NCI-H187 treated with DMSO at 0.1 percent for 48 hours (cell line): Measurements from ENCODE around the gene ZSWIM6.

Source experiments
- DNase-seq: peaks from one replicate; lab custom pipeline; 2025; lab: John Stamatoyannopoulos, UW

ZSWIM6 gene

GRCh38 chr5:61307191-61307590, 24.9 kb upstream of the ZSWIM6 start:
- no peak for DNase-seq

- DNase-seq = no peak
Measured at GRCh38 chr5:61307611-61308010, 24.4 kb upstream of the ZSWIM6 start.

GRCh38 chr5:61308712-61309111, 23.3 kb upstream of the ZSWIM6 start:
- no peak for DNase-seq

DNA sequence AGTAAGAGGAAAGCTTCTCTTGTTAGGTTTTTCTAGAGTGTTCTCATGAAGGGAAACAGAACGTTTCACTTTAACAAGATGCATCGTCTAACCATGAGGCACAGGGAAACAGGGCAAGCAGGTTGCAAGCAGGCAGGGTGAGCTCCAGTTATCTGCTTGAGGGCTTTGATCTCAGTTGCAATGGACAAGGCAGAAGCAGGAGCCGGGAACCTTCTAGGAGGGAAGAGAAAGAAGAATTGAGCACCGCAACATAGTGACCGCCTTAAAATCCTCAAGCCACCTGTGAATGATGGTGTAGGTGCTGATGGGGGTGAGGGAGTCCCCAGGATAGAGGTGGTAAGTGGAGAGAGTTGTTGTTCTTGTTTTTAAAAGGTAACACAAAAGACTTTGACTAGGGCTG, 22.9 kb upstream of the ZSWIM6 start:
- DNase-seq = no peak

DNA sequence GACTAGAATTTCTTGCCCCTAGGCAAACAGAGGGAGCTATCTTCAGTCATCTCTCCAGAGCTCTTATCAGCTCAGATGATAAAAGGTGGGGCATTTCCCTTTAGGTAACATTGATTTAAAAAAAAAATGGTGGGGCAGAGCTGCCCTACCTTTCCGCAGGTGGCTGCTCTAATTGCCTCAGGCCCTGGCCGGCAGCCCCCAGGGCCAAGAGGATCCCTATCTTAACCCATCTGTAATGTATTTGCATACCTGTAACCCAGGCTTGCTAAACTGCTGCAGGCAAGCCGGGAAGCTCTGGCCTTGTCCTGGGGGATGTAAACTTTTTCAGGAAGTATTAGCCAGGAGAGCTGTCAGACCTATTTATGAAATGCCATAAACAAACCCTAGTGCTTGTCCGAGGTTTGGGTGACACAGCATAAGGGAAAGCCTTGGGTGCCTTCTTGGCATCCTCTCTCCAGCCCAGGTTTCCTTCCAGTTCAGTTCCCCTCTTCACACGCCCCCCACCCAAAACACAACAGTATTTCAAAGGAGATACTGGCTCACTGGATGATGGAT, 20.9 kb upstream of the ZSWIM6 start:
- no peak for DNase-seq

DNA sequence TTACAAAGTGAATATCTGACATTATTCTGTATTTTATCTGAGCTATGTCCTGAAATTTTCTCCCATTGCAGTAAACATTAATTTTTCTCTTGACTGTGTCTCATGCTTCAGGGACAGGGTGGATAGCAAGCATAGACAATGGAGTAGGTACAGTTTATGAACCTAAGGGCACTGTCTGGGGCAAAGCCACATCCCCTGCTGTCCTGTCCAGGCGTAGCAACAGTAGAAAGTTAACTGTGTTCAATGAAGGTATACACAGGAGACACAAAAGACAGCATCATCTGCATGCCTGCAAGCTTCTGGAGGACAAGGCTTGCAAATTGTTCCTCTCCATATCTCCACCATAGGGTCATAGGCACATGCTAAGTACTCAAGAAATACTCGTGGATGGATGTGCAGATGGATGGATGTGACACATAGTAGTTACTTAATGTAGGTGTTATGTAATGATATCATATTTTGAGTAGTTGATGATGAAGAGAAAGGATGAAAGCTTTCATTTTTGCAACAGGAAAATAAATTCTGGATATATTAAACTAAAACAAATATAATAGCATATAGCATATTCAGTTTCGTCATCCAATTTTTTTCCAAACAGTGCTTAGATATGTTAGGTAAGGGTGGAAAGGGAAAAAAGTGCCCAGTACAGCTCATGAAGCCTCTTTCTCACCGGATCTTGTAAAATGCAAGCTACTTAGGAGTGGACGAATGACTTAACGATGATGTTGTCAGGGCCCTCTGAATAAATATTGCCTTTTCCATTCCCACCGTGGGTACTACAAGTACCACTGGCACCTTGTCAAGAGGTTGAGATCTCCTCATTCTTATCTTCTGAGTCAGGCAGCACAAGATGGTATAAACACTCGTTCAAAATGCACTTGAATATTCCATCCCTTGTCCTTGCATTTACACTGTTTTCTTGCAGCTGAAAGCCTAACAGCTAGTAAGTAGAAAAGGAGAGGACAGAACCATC, 19.9 kb upstream of the ZSWIM6 start:
- no peak for DNase-seq

DNA sequence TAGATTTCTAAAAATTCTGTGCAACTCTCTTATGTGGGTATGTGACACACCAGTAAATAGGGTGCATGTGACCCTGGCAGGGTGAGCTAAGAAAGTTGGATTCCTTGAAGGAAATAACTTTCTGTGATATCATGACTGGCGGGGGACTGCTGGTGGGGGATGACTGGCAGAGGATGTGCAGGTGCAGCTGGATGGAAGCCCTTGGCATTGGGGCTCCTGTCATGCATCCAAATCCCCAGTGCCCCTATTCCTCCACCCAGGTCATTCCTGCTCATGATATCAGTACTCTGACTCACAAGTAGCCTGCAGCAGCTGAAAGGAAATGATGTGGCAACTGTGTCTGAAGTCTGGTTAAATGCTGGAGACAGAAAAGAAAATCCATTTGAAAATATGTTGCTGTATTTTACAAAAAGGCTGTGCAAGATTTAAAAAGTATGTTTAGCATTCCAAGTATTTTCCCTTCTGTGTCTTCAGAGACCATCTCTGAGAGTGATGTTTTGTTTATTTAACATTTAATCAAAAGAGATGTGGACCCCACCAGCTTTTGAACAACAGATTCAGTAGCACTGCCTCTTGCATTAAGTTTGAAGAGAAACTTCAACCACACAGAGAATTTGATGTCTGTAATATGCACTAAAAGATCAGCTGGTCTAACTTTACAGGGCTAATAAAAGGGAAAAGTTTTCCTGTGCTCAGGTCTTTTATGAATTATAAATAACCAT, 17.9 kb upstream of the ZSWIM6 start:
- no peak for DNase-seq

- DNase-seq = no peak
Measured at GRCh38 chr5:61318376-61318775, 13.7 kb upstream of the ZSWIM6 start.

GRCh38 chr5:61319388-61320146, 12.5 kb upstream of the ZSWIM6 start:
- no peak for DNase-seq

GRCh38 chr5:61320860-61321259, 11.2 kb upstream of the ZSWIM6 start:
- DNase-seq = no peak

DNA sequence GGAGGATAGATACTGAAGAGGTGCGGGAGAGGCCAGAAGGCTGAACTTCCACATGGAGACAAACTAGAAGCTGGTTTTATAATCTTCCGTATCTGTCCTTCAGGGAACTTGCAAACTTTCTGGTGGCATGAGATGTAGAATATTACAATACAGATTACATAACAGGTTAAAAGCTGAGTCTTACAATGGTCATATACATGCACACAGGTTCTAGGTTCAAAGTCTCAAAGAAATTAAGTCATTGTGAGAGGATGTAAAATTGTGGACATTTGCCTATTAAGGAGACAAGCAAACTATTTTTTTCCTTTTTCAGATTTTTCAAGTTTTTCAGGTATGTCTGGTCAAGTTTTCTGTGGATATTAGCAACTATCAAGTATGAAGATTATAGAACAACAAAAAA, 10.4 kb upstream of the ZSWIM6 start:
- DNase-seq = no peak

- DNase-seq = no peak
Measured at GRCh38 chr5:61322738-61323725, 9.0 kb upstream of the ZSWIM6 start.

DNA sequence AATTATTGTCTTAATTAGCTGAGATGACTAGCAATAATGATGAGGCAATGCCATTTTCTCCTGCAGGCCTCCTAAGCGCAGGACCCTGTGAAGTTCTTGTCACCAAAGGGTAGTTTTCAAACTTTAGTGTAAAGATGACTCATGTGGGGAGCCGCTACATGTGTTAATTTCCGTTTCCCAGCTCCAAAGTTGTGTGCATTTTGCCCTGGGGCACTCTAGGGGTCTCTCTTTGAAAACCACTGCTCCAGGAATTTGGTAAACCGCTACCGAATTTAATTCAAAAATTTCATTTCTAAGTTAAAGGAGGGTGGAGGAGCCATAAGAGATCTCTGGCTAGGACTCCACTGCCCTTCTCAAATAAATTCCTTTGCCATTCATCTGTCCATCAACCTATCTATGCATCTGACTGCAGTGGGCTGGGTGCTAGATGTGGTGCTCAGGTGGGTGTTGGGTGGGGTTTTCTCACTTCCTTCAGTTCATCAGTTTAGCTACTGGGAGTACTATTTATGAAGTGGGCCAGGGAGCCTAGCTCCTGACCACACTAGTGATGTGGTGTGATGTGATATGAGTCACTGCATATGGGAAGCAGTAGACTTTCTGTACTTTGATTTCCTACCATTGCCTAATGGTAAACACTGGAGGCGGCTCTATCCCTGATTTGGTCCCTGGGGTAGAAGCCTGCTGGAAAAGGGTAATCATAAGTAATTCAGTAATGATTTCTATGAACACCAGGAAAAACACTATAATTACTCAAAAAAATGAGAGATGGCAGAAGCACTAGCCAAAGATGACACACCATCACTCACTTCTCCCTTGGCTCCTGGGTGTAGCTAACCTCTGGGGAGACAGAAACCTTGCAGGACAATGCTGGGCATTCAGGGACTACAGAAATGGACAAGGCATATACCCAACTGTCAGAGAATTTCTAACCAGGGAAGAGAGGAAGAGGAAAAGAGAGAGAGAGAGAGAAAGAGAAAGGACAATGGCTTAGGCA, 4.0 kb upstream of the ZSWIM6 start:
- DNase-seq = no peak

DNA sequence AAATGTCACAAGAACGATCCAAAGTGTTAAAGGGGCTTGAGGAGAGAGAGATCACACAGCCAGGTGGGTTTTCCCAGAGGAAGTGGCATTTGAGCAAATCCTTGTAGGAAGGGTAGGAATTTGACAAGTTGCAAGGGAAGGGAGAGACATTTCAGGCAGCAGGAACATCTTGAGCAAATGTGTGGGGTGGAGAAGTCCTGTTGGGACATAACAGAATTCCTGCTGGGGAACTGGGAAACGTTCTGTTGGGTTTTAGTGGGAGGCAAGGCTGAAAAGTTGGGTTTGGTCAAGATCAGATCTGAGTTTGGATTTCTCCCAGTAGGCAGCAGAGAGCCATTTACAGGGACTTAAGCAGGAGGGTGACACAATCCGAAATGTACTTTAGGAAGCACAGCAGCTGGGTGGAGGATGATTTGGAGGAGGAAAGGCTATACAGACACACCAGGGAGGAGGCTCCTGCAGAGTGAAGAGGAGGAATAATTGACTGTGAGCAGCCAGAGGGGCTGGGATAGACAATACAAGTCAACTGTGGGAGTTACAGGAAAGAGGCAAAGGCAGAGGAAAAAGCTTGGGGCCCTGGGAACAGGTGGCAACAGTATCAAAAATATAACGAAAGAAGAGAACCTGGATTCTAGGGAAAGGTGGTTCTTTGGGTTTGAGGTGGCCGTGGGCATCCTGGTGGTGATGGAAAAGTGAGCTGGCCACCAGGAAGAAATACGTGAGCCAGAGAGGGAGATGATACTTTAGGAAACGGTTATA, 3.1 kb upstream of the ZSWIM6 start:
- DNase-seq = no peak

GRCh38 chr5:61329550-61330128, 2.4 kb upstream of the ZSWIM6 start:
- no peak for DNase-seq

DNA sequence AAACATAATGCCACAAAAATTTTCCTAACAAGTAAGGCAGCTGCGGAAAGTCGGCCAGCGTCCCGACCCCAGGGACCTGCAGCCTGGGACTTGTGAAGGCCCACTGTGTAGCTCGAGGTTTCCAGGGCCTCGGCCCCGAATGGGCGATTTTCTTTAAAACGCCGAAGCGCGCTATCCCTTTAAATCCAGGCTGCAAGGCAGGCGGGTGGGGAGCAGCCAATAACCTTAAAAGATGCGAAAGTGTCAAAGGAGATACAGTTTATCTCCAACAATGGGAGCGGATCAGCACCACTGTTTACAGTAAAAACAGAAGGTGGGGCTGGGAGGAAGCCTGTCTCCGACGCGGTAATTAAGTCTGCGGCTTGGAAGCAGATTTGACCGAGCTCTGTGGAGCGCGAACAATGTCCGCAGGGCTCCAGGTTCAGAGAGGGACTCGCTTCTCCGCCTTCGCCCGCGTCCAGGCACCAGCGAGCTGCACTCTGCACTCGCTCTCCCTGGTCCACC, 1.7 kb upstream of the ZSWIM6 start:
- no peak for DNase-seq

- no peak for DNase-seq
Measured at GRCh38 chr5:61330845-61331406, 1.1 kb upstream of the ZSWIM6 start.

DNA sequence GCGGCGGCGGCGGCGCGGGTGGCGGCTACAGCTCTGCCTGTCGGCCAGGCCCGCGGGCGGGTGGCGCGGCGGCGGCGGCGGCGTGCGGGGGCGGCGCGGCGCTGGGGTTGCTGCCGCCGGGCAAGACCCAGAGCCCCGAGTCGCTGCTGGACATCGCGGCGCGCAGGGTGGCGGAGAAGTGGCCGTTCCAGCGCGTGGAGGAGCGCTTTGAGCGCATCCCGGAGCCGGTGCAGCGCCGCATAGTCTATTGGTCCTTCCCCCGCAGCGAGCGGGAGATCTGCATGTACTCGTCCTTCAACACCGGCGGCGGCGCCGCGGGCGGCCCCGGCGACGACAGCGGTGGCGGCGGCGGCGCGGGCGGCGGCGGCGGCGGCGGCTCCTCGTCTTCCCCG, 296 bp downstream of the ZSWIM6 start:
- DNase-seq = no peak
